Measurements from ENCODE around the gene SLC44A3. TPM values are rescaled to one million over a fixed set of nuclear protein-coding genes. Genes with fewer than 3 reads are reported as not detected.

The SLC44A3 gene
- total RNA-seq, 1 donor from 2014 or later = 0.22 TPM

- intact Hi-C loops (cut with micrococcal nuclease) = no loop called here
These were observed 50.9 kb downstream of the SLC44A3 start for GRCh38 chr1:94871031-94871430.

- intact Hi-C loops (cut with micrococcal nuclease) = no loop called here
These were observed 52.8 kb downstream of the SLC44A3 start for GRCh38 chr1:94872771-94873495.

- intact Hi-C loops (cut with micrococcal nuclease) = no loop called here
These were observed 53.6 kb downstream of the SLC44A3 start for GRCh38 chr1:94873520-94874351.

- intact Hi-C loops (cut with micrococcal nuclease) = no loop called here
These were observed 54.3 kb downstream of the SLC44A3 start for GRCh38 chr1:94874423-94874822.

- intact Hi-C loops (cut with micrococcal nuclease) = no loop called here
These were observed 55.6 kb downstream of the SLC44A3 start for GRCh38 chr1:94875794-94876193.

GRCh38 chr1:94876362-94876761 lies 56.2 kb downstream of the SLC44A3 start:
- intact Hi-C loops (cut with micrococcal nuclease) = no loop called here

GRCh38 chr1:94878329-94878728 lies 58.2 kb downstream of the SLC44A3 start:
- intact Hi-C loops (cut with micrococcal nuclease) = no loop called here

GRCh38 chr1:94883691-94884090 lies 63.5 kb downstream of the SLC44A3 start:
- intact Hi-C loops (cut with micrococcal nuclease) = loop anchor here (1.0 to 5.0 kb wide), 6 partner anchors 29 to 351 kb away; partner anchors contain the start of genes CNN3 and RWDD3

GRCh38 chr1:94884106-94884505 lies 63.9 kb downstream of the SLC44A3 start:
- intact Hi-C loops (cut with micrococcal nuclease) = loop anchor here (5.0 kb wide), 1 partner anchor 43 kb away; the partner anchor contains the start of gene CNN3

GRCh38 chr1:94884507-94884906 lies 64.3 kb downstream of the SLC44A3 start:
- intact Hi-C loops (cut with micrococcal nuclease) = loop anchor here (5.0 kb wide), 1 partner anchor 43 kb away; the partner anchor contains the start of gene CNN3

GRCh38 chr1:94886361-94886760 lies 66.2 kb downstream of the SLC44A3 start:
- intact Hi-C loops (cut with micrococcal nuclease) = no loop called here

- intact Hi-C loops (cut with micrococcal nuclease) = no loop called here
These were observed 66.9 kb downstream of the SLC44A3 start for GRCh38 chr1:94887106-94887505.

- intact Hi-C loops (cut with micrococcal nuclease) = no loop called here
These were observed 67.5 kb downstream of the SLC44A3 start for GRCh38 chr1:94887603-94888171.

- intact Hi-C loops (cut with micrococcal nuclease) = no loop called here
These were observed 68.0 kb downstream of the SLC44A3 start for GRCh38 chr1:94888201-94888600.

- intact Hi-C loops (cut with micrococcal nuclease) = no loop called here
These were observed 72.6 kb downstream of the SLC44A3 start for GRCh38 chr1:94892604-94893254.

- intact Hi-C loops (cut with micrococcal nuclease) = no loop called here
These were observed 74.5 kb downstream of the SLC44A3 start for GRCh38 chr1:94894630-94895029.

- intact Hi-C loops (cut with micrococcal nuclease) = no loop called here
These were observed 75.4 kb downstream of the SLC44A3 start for GRCh38 chr1:94895518-94895917.

GRCh38 chr1:94898491-94899385 lies 78.6 kb downstream of the SLC44A3 start:
- intact Hi-C loops (cut with micrococcal nuclease) = no loop called here

GRCh38 chr1:94899756-94900155 lies 79.6 kb downstream of the SLC44A3 start:
- intact Hi-C loops (cut with micrococcal nuclease) = no loop called here

GRCh38 chr1:94901841-94902240 lies 81.7 kb downstream of the SLC44A3 start:
- intact Hi-C loops (cut with micrococcal nuclease) = no loop called here

All from T-helper 1 cell treated with Interleukin-12 subunit alpha and Interleukin-12 subunit beta and Interleukin-4 antibody, amounts not matched to agents 30 ng/mL and 1 ng/mL, for 36 hours (primary cell).